ENCODE data around the gene FITM2.

Gene FITM2

DNA sequence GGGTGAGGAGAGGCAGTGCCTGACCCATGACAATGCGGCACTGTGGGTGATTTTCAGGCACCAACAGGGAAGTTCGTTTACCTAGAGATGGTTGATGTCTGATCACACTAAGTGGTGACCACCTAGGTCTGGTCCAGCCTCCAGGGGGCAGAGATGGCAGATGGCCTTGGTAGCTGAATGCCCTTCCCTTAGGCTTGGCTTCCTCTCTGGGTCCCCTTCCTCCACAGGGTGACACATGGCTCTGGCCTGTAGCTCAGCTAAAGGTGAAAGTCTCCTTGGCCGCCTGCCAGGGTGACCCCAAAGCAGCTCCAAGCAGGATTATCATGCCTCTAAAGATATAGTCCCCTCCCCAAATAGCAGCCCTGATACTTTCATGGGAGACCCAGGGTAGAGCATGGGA is 57.5 kb downstream of the FITM2 start:
- DNase-seq, result no peak
- Histone ChIP-seq H3K4me1 (no peaks in the 10 kb centered on the region), H3K9me3 (no peaks in the 10 kb centered on the region), H3K36me3 (no peaks in the 10 kb centered on the region), H3K27ac (no peak overlapping the region), H3K27me3 (peaks cover 0 to 3% of the 10 kb centered on the region in 2 donors), H3K4me3 (no peak overlapping the region)
- intact Hi-C loops (cut with DNase I; ENCODE audit: low total_unique reads), result no loop called here
- TF ChIP-seq, protein P1, sequence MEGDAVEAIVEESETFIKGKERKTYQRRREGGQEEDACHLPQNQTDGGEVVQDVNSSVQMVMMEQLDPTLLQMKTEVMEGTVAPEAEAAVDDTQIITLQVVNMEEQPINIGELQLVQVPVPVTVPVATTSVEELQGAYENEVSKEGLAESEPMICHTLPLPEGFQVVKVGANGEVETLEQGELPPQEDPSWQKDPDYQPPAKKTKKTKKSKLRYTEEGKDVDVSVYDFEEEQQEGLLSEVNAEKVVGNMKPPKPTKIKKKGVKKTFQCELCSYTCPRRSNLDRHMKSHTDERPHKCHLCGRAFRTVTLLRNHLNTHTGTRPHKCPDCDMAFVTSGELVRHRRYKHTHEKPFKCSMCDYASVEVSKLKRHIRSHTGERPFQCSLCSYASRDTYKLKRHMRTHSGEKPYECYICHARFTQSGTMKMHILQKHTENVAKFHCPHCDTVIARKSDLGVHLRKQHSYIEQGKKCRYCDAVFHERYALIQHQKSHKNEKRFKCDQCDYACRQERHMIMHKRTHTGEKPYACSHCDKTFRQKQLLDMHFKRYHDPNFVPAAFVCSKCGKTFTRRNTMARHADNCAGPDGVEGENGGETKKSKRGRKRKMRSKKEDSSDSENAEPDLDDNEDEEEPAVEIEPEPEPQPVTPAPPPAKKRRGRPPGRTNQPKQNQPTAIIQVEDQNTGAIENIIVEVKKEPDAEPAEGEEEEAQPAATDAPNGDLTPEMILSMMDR (IDR thresholded peaks at IDR 0.05), result no peak

Data from tibial artery (tissue), 4 donors.